Natural killer cell (primary cell): ENCODE data around the gene NOP58. TPM values are rescaled to one million over a fixed set of nuclear protein-coding genes. Genes with fewer than 3 reads are reported as not detected.

Experiments
- ATAC-seq, 3 donors: fragments of 150-1000 bp in 2 of 3; fragments of 200-7000 bp in 1 of 3; cut with Tn5 transposase; 1 replicate in 1 of 3; 2 replicates in 2 of 3; pipeline ENCODE4 v1.10.0; 2021; ENCODE audit warnings: mild to moderate bottlenecking in 2 of 3, moderate library complexity in 2 of 3
- DNase-seq, 2 donors: peaks; one replicate each; pipeline versions ENCODE4 v3.0.0 to v3.0.0-alpha.2; 2013 to 2021; ENCODE audit warnings: mixed read lengths in 1 of 2
- H3K27ac ChIP-seq: one replicate; pipeline ENCODE4 v1.5.1; 2013; ENCODE audit warnings: mild to moderate bottlenecking, low read length
- H3K27me3 ChIP-seq: one replicate; pipeline ENCODE4 v1.6.1; 2013; ENCODE audit warnings: low read length; ENCODE audit not compliant: control insufficient read depth, insufficient read depth
- H3K36me3 ChIP-seq: one replicate; pipeline ENCODE4 v1.6.1; 2013; ENCODE audit warnings: low read length; ENCODE audit not compliant: control insufficient read depth, insufficient read depth
- H3K4me1 ChIP-seq: one replicate; pipeline ENCODE4 v1.6.1; 2013; ENCODE audit warnings: low read length; ENCODE audit not compliant: control insufficient read depth, insufficient read depth
- H3K4me3 ChIP-seq: one replicate; pipeline ENCODE4 v1.5.1; 2013; ENCODE audit warnings: low read length
- H3K9me3 ChIP-seq: one replicate; pipeline ENCODE4 v1.6.1; 2013; ENCODE audit warnings: low read length; ENCODE audit not compliant: control insufficient read depth, insufficient read depth
- H3K27ac Mint-ChIP-seq, 2 donors: one replicate each; pipeline ENCODE4 v1.8.0; 2022; ENCODE audit warnings: mild to moderate bottlenecking in 2 of 2, mixed read lengths in 2 of 2, moderate library complexity in 1 of 2
- H3K27me3 Mint-ChIP-seq, 2 donors: one replicate each; pipeline ENCODE4 v1.8.0; 2022; ENCODE audit warnings: low read depth in 2 of 2, mixed read lengths in 2 of 2
- H3K36me3 Mint-ChIP-seq: one replicate; pipeline ENCODE4 v1.8.0; 2022; ENCODE audit warnings: mixed read lengths
- H3K4me1 Mint-ChIP-seq, 2 donors: one replicate each; pipeline ENCODE4 v1.8.0; 2022; ENCODE audit warnings: mixed read lengths in 2 of 2
- H3K4me3 Mint-ChIP-seq: one replicate; pipeline ENCODE4 v1.8.0; 2022; ENCODE audit warnings: mild to moderate bottlenecking, moderate library complexity, mixed read lengths
- H3K9me3 Mint-ChIP-seq, 2 donors: one replicate each; pipeline ENCODE4 v1.8.0; 2022; ENCODE audit warnings: mixed read lengths in 2 of 2
- CTCF ChIP-seq: fragments of 200-600 bp; IDR thresholded peaks from one replicate; pipeline ENCODE4 v1.8.0; 2022; ENCODE audit warnings: antibody characterized with exemption
- WGBS: methylation state at CpG from one replicate; pipeline ENCODE4 v1.1.7; 2013; ENCODE audit warnings: missing lambda C conversion rate; ENCODE audit not compliant: insufficient coverage; 5-methylcytosine and 5-hydroxymethylcytosine counted together
- intact Hi-C: fragments of 100-400 bp; cut with micrococcal nuclease; formaldehyde crosslinking; loops from one replicate; pipeline ENCODE4 v1.14.2; 2022
- total RNA-seq, 4 donors: library from RNA; stranded (reverse); fragments of 120-200 nt in 1 of 4; gene quantifications; one replicate each; pipeline versions ENCODE4 v1.2.3 to v1.2.4, GENCODE V29; 2013 to 2022

NOP58 gene
- total RNA-seq, 3 donors from 2014 or later (not counting 1 experiment from before 2014, with no cell fraction given): 122 to 155 (median 124) TPM

GRCh38 chr2:202278036-202278760, 12.6 kb downstream of the NOP58 start:
- H3K27me3 Mint-ChIP-seq: no peaks in the 10 kb centered on the region
- peak; percentile 43 to 74 (median 46) for ATAC-seq
- peaks cover 11% of the 10 kb centered on the region for H3K36me3 Mint-ChIP-seq
- Histone ChIP-seq H3K4me3 (no peak overlapping the region), H3K9me3 (no peaks in the 10 kb centered on the region), H3K27ac (no peak overlapping the region), H3K27me3 (no peaks in the 10 kb centered on the region), H3K36me3 (peaks cover 52% of the 10 kb centered on the region), H3K4me1 (no peaks in the 10 kb centered on the region)
- no peak for TF ChIP-seq CTCF
- H3K4me1 Mint-ChIP-seq: peaks cover 9 to 10% of the 10 kb centered on the region in 2 donors
- peak overlapping the region; percentile 64 to 65 for H3K27ac Mint-ChIP-seq
- DNase-seq: peak in 1 of 2 donors; percentile 27
- no peaks in the 10 kb centered on the region for H3K9me3 Mint-ChIP-seq
- intact Hi-C loops: loop anchor here (2.0 kb wide), 1 partner anchor 13 kb away; the partner anchor contains the start of gene NOP58
- 91% methylated on average over 1 of the region's 6 CpGs for WGBS
- H3K4me3 Mint-ChIP-seq: no peak overlapping the region

DNA sequence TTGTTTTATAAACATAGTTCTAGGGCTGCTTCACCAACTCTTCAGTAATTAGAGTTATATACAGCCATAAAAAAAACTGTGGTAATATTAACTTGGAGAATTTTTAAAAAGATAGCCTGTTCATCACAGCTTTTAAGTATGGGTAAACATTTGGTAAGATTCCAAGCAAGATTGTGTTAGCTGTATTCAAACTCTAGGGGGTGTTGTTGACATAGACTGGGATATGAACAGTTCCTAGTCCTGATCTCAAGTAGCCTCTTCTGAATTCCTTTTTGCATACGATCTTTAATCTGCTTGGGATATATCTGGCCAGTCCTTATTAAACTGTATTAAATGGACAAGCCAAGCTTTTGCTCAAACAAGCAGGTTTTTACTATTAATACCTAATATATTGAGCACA, 13.4 kb downstream of the NOP58 start:
- peaks cover 11% of the 10 kb centered on the region for H3K36me3 Mint-ChIP-seq
- WGBS: 40% methylated on average over 1 of the region's 1 CpG
- H3K4me3 Mint-ChIP-seq: no peak overlapping the region
- H3K27me3 Mint-ChIP-seq: no peaks in the 10 kb centered on the region
- H3K27ac Mint-ChIP-seq: peak overlapping the region in 1 of 2 donors; percentile 65
- H3K36me3 ChIP-seq: peaks cover 59% of the 10 kb centered on the region
- H3K27me3 ChIP-seq: no peaks in the 10 kb centered on the region
- peak in 1 of 2 donors; percentile 36 for DNase-seq
- no peaks in the 10 kb centered on the region for H3K9me3 ChIP-seq
- no peak for TF ChIP-seq CTCF
- no peaks in the 10 kb centered on the region for H3K4me1 ChIP-seq
- intact Hi-C loops: loop anchor here (2.0 kb wide), 1 partner anchor 14 kb away; the partner anchor contains the start of gene NOP58
- H3K4me1 Mint-ChIP-seq: peaks cover 9 to 10% of the 10 kb centered on the region in 2 donors
- H3K4me3 ChIP-seq: no peak overlapping the region
- no peaks in the 10 kb centered on the region for H3K9me3 Mint-ChIP-seq
- H3K27ac ChIP-seq: no peak overlapping the region
- ATAC-seq: peak in 1 of 3 donors; percentile 45

DNA sequence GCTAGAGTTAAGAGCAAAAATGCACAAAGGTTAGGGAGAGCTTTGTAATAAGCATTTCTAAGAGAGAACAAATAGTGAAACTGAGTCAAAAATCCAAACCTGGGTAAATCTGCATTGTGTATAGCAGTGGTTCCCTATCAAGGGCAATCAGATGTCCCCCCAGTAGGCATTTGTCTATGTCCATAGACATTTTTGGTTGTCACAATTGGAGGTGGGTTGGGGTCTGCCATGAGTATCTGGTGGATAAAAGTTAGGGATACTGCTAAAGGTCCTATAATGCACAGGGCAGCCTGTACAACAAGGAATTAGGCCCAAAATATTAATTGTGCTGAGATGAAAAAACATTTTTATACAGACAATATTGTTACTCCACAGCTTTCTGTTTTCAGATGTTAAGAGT, 21.0 kb downstream of the NOP58 start:
- ATAC-seq: no peak
- intact Hi-C loops: no loop called here
- Mint-ChIP-seq H3K9me3 (no peaks in the 10 kb centered on the region), H3K27me3 (no peaks in the 10 kb centered on the region), H3K4me3 (no peak overlapping the region), H3K27ac (no peak overlapping the region), H3K36me3 (peaks cover 10% of the 10 kb centered on the region), H3K4me1 (no peaks in the 10 kb centered on the region)
- H3K27ac ChIP-seq: no peak overlapping the region
- H3K36me3 ChIP-seq: peaks cover 83% of the 10 kb centered on the region
- no peak for TF ChIP-seq CTCF
- no peaks in the 10 kb centered on the region for H3K9me3 ChIP-seq
- DNase-seq: no peak
- H3K4me1 ChIP-seq: no peaks in the 10 kb centered on the region
- no peak overlapping the region for H3K4me3 ChIP-seq
- H3K27me3 ChIP-seq: no peaks in the 10 kb centered on the region
